Measurements from ENCODE around the gene NAV2. TPM values are rescaled to one million over a fixed set of nuclear protein-coding genes. Genes with fewer than 3 reads are reported as not detected.

Gene NAV2
- polyA plus RNA-seq, 2 donors = 4.3 to 9.7 TPM

- H3K36me3 ChIP-seq (ENCODE audit: control insufficient read depth in 2 of 2, insufficient read depth in 2 of 2, low read length in 1 of 2) = no peaks in the 10 kb centered on the region
- H3K4me1 ChIP-seq (ENCODE audit: control insufficient read depth in 2 of 2, insufficient read depth in 2 of 2, low read length in 1 of 2) = peaks cover 7 to 8% of the 10 kb centered on the region in 2 donors
- WGBS, 2 donors = 28 to 31% methylated on average over 19 of the region's 19 CpGs
- no peak overlapping the region for H3K27ac ChIP-seq (ENCODE audit: low read depth in 2 of 2, low read length in 1 of 2)
- peak overlapping the region in 1 of 2 donors; percentile 32 for H3K4me3 ChIP-seq (ENCODE audit: low read depth in 1 of 2, low read length in 2 of 2)
- peaks cover 3 to 34% of the 10 kb centered on the region in 2 donors for H3K27me3 ChIP-seq (ENCODE audit: control insufficient read depth in 1 of 2, insufficient read depth in 2 of 2, low read length in 2 of 2)
- H3K9me3 ChIP-seq (ENCODE audit: control insufficient read depth in 2 of 2, insufficient read depth in 1 of 2, low read depth in 1 of 2, low read length in 1 of 2) = peaks cover 0 to 20% of the 10 kb centered on the region in 2 donors
These were observed 443.1 kb downstream of the NAV2 start for GRCh38 chr11:20155683-20156279.

GRCh38 chr11:20156280-20156875, 443.7 kb downstream of the NAV2 start:
- H3K36me3 ChIP-seq (ENCODE audit: control insufficient read depth in 2 of 2, insufficient read depth in 2 of 2, low read length in 1 of 2) = no peaks in the 10 kb centered on the region
- peaks cover 0 to 20% of the 10 kb centered on the region in 2 donors for H3K9me3 ChIP-seq (ENCODE audit: control insufficient read depth in 2 of 2, insufficient read depth in 1 of 2, low read depth in 1 of 2, low read length in 1 of 2)
- H3K27me3 ChIP-seq (ENCODE audit: control insufficient read depth in 1 of 2, insufficient read depth in 2 of 2, low read length in 2 of 2) = peaks cover 3 to 34% of the 10 kb centered on the region in 2 donors
- H3K4me1 ChIP-seq (ENCODE audit: control insufficient read depth in 2 of 2, insufficient read depth in 2 of 2, low read length in 1 of 2) = peaks cover 7 to 10% of the 10 kb centered on the region in 2 donors
- no peak overlapping the region for H3K27ac ChIP-seq (ENCODE audit: low read depth in 2 of 2, low read length in 1 of 2)
- peak overlapping the region; percentile 16 to 32 for H3K4me3 ChIP-seq (ENCODE audit: low read depth in 1 of 2, low read length in 2 of 2)
- WGBS, 2 donors = 3 to 4% methylated on average over 47 to 51 of the region's 51 CpGs

GRCh38 chr11:20156876-20157613, 444.4 kb downstream of the NAV2 start:
- no peaks in the 10 kb centered on the region for H3K36me3 ChIP-seq (ENCODE audit: control insufficient read depth in 2 of 2, insufficient read depth in 2 of 2, low read length in 1 of 2)
- H3K9me3 ChIP-seq (ENCODE audit: control insufficient read depth in 2 of 2, insufficient read depth in 1 of 2, low read depth in 1 of 2, low read length in 1 of 2) = peaks cover 0 to 20% of the 10 kb centered on the region in 2 donors
- peaks cover 8 to 37% of the 10 kb centered on the region in 2 donors for H3K27me3 ChIP-seq (ENCODE audit: control insufficient read depth in 1 of 2, insufficient read depth in 2 of 2, low read length in 2 of 2)
- peak overlapping the region; percentile 16 to 32 for H3K4me3 ChIP-seq (ENCODE audit: low read depth in 1 of 2, low read length in 2 of 2)
- whole genome bisulfite sequencing, 2 donors = 4 to 5% methylated on average over 44 to 45 of the region's 45 CpGs
- peaks cover 7 to 10% of the 10 kb centered on the region in 2 donors for H3K4me1 ChIP-seq (ENCODE audit: control insufficient read depth in 2 of 2, insufficient read depth in 2 of 2, low read length in 1 of 2)
- no peak overlapping the region for H3K27ac ChIP-seq (ENCODE audit: low read depth in 2 of 2, low read length in 1 of 2)

GRCh38 chr11:20157728-20158127, 445.1 kb downstream of the NAV2 start:
- Histone ChIP-seq H3K36me3 (ENCODE audit: control insufficient read depth in 2 of 2, insufficient read depth in 2 of 2, low read length in 1 of 2) (no peaks in the 10 kb centered on the region), H3K9me3 (ENCODE audit: control insufficient read depth in 2 of 2, insufficient read depth in 1 of 2, low read depth in 1 of 2, low read length in 1 of 2) (peaks cover 0 to 20% of the 10 kb centered on the region in 2 donors), H3K4me1 (ENCODE audit: control insufficient read depth in 2 of 2, insufficient read depth in 2 of 2, low read length in 1 of 2) (peaks cover 7 to 10% of the 10 kb centered on the region in 2 donors), H3K27ac (ENCODE audit: low read depth in 2 of 2, low read length in 1 of 2) (no peak overlapping the region), H3K27me3 (ENCODE audit: control insufficient read depth in 1 of 2, insufficient read depth in 2 of 2, low read length in 2 of 2) (peaks cover 11 to 41% of the 10 kb centered on the region in 2 donors), H3K4me3 (ENCODE audit: low read depth in 1 of 2, low read length in 2 of 2) (no peak overlapping the region)
- WGBS, 2 donors = 10 to 11% methylated on average over 9 of the region's 9 CpGs

GRCh38 chr11:20158597-20159257, 446.1 kb downstream of the NAV2 start:
- Histone ChIP-seq H3K27me3 (ENCODE audit: control insufficient read depth in 1 of 2, insufficient read depth in 2 of 2, low read length in 2 of 2) (peaks cover 11 to 45% of the 10 kb centered on the region in 2 donors), H3K4me3 (ENCODE audit: low read depth in 1 of 2, low read length in 2 of 2) (no peak overlapping the region), H3K4me1 (ENCODE audit: control insufficient read depth in 2 of 2, insufficient read depth in 2 of 2, low read length in 1 of 2) (peaks cover 10 to 15% of the 10 kb centered on the region in 2 donors), H3K27ac (ENCODE audit: low read depth in 2 of 2, low read length in 1 of 2) (no peak overlapping the region), H3K9me3 (ENCODE audit: control insufficient read depth in 2 of 2, insufficient read depth in 1 of 2, low read depth in 1 of 2, low read length in 1 of 2) (peaks cover 0 to 20% of the 10 kb centered on the region in 2 donors), H3K36me3 (ENCODE audit: control insufficient read depth in 2 of 2, insufficient read depth in 2 of 2, low read length in 1 of 2) (no peaks in the 10 kb centered on the region)
- WGBS, 2 donors = 7 to 11% methylated on average over 32 to 33 of the region's 33 CpGs

- H3K9me3 ChIP-seq (ENCODE audit: control insufficient read depth in 2 of 2, insufficient read depth in 1 of 2, low read depth in 1 of 2, low read length in 1 of 2) = peaks cover 0 to 20% of the 10 kb centered on the region in 2 donors
- WGBS, 2 donors = 9 to 10% methylated on average over 60 to 65 of the region's 65 CpGs
- H3K4me3 ChIP-seq (ENCODE audit: low read depth in 1 of 2, low read length in 2 of 2) = no peak overlapping the region
- peaks cover 18 to 46% of the 10 kb centered on the region in 2 donors for H3K27me3 ChIP-seq (ENCODE audit: control insufficient read depth in 1 of 2, insufficient read depth in 2 of 2, low read length in 2 of 2)
- H3K36me3 ChIP-seq (ENCODE audit: control insufficient read depth in 2 of 2, insufficient read depth in 2 of 2, low read length in 1 of 2) = no peaks in the 10 kb centered on the region
- no peak overlapping the region for H3K27ac ChIP-seq (ENCODE audit: low read depth in 2 of 2, low read length in 1 of 2)
- H3K4me1 ChIP-seq (ENCODE audit: control insufficient read depth in 2 of 2, insufficient read depth in 2 of 2, low read length in 1 of 2) = peaks cover 10 to 16% of the 10 kb centered on the region in 2 donors
These were observed 447.1 kb downstream of the NAV2 start for GRCh38 chr11:20159466-20160381.

- no peak within 1 kb of the TSS for H3K4me3 ChIP-seq (ENCODE audit: low read depth in 1 of 2, low read length in 2 of 2)
- no peak within 1 kb of the TSS for H3K27ac ChIP-seq (ENCODE audit: low read depth in 2 of 2, low read length in 1 of 2)
- H3K27me3 ChIP-seq (ENCODE audit: control insufficient read depth in 1 of 2, insufficient read depth in 2 of 2, low read length in 2 of 2) = peaks cover 15 to 51% of the 10 kb centered on the region in 2 donors
- H3K36me3 ChIP-seq (ENCODE audit: control insufficient read depth in 2 of 2, insufficient read depth in 2 of 2, low read length in 1 of 2) = no peaks in the 10 kb centered on the region
- peaks cover 10 to 16% of the 10 kb centered on the region in 2 donors for H3K4me1 ChIP-seq (ENCODE audit: control insufficient read depth in 2 of 2, insufficient read depth in 2 of 2, low read length in 1 of 2)
- peaks cover 0 to 20% of the 10 kb centered on the region in 2 donors for H3K9me3 ChIP-seq (ENCODE audit: control insufficient read depth in 2 of 2, insufficient read depth in 1 of 2, low read depth in 1 of 2, low read length in 1 of 2)
- 11% methylated on average over 30 of the region's 30 CpGs for WGBS, 2 donors
These were observed 448.0 kb downstream of the NAV2 start, which contains the start of gene DBX1 for GRCh38 chr11:20160425-20161229. Gene DBX1, minus strand, starts transcription at chr11:20160475. Its CDS starts 151 bp downstream, at chr11:20160324.

GRCh38 chr11:20161230-20161918, 448.7 kb downstream of the NAV2 start:
- peaks cover 15 to 48% of the 10 kb centered on the region in 2 donors for H3K27me3 ChIP-seq (ENCODE audit: control insufficient read depth in 1 of 2, insufficient read depth in 2 of 2, low read length in 2 of 2)
- H3K4me3 ChIP-seq (ENCODE audit: low read depth in 1 of 2, low read length in 2 of 2) = no peak overlapping the region
- H3K9me3 ChIP-seq (ENCODE audit: control insufficient read depth in 2 of 2, insufficient read depth in 1 of 2, low read depth in 1 of 2, low read length in 1 of 2) = peaks cover 0 to 14% of the 10 kb centered on the region in 2 donors
- peaks cover 6 to 13% of the 10 kb centered on the region in 2 donors for H3K4me1 ChIP-seq (ENCODE audit: control insufficient read depth in 2 of 2, insufficient read depth in 2 of 2, low read length in 1 of 2)
- H3K36me3 ChIP-seq (ENCODE audit: control insufficient read depth in 2 of 2, insufficient read depth in 2 of 2, low read length in 1 of 2) = no peaks in the 10 kb centered on the region
- WGBS, 2 donors = 8 to 10% methylated on average over 29 of the region's 29 CpGs
- no peak overlapping the region for H3K27ac ChIP-seq (ENCODE audit: low read depth in 2 of 2, low read length in 1 of 2)

Data from esophagus (tissue), 2 donors.